Neural cell (in vitro differentiated cells): ENCODE data around the gene YPEL5. TPM values are rescaled to one million over a fixed set of nuclear protein-coding genes. Genes with fewer than 3 reads are reported as not detected.

Experiments used
- H2AFZ ChIP-seq: fragments of 200-600, 300-800 bp; sonication (generic), shearing (Covaris generic); 2 replicates; pipeline ENCODE4 v1.6.0; 2014; ENCODE audit warnings: low read depth, mild to moderate bottlenecking, antibody characterized with exemption, low read length, moderate library complexity
- H3F3A ChIP-seq: fragments of 200-600 bp; shearing (Covaris generic); 2 replicates; pipeline ENCODE4 v1.6.1; 2016; ENCODE audit warnings: mild to moderate bottlenecking, moderate library complexity, mixed read lengths, antibody characterized with exemption, low read length; ENCODE audit not compliant: insufficient read depth, poor library complexity, severe bottlenecking
- H3K27ac ChIP-seq: fragments of 200-600, 300-800 bp; sonication (generic), shearing (Covaris generic); 2 replicates; pipeline ENCODE4 v1.5.1; 2014; ENCODE audit warnings: mild to moderate bottlenecking, low read length, moderate library complexity
- H3K27me3 ChIP-seq: fragments of 300-800, 200-600 bp; sonication (generic), shearing (Covaris generic); 2 replicates; pipeline ENCODE4 v1.6.0; 2014; ENCODE audit warnings: mild to moderate bottlenecking, low read depth, low read length, moderate library complexity; ENCODE audit not compliant: insufficient read depth
- H3K36me3 ChIP-seq: fragments of 300-800, 200-600 bp; sonication (generic), shearing (Covaris generic); 2 replicates; pipeline ENCODE4 v1.5.1; 2014; ENCODE audit warnings: mild to moderate bottlenecking, antibody characterized with exemption, low read length, moderate library complexity; ENCODE audit not compliant: insufficient read depth
- H3K4me2 ChIP-seq: fragments of 300-800, 200-600 bp; sonication (generic), shearing (Covaris generic); 2 replicates; pipeline ENCODE4 v1.6.0; 2014; ENCODE audit warnings: mild to moderate bottlenecking, low read length
- H3K4me3 ChIP-seq: fragments of 300-800, 200-600 bp; sonication (generic), shearing (Covaris generic); 2 replicates; pipeline ENCODE4 v1.5.1; 2014; ENCODE audit warnings: mild to moderate bottlenecking, low read length, moderate library complexity
- H3K79me2 ChIP-seq: fragments of 200-600 bp; shearing (Covaris generic); replicated peaks from 2 replicates; pipeline ENCODE4 v1.6.0; 2014; ENCODE audit warnings: mild to moderate bottlenecking, low read length, moderate library complexity; ENCODE audit not compliant: insufficient read depth
- H3K9ac ChIP-seq: fragments of 300-800, 200-600 bp; sonication (generic), shearing (Covaris generic); 2 replicates; pipeline ENCODE4 v1.6.1; 2016; ENCODE audit warnings: mild to moderate bottlenecking, low read length, mixed read lengths
- H3K9me2 ChIP-seq: fragments of 200-600 bp; shearing (Covaris generic); 2 replicates; pipeline ENCODE4 v1.6.1; 2016; ENCODE audit warnings: mild to moderate bottlenecking, low read length, mixed read lengths; ENCODE audit not compliant: insufficient read depth
- H3K9me3 ChIP-seq: fragments of 200-600, 300-800 bp; sonication (generic), shearing (Covaris generic); 2 replicates; pipeline ENCODE4 v1.6.1; 2016; ENCODE audit warnings: mild to moderate bottlenecking, mixed run types, low read length, moderate library complexity, mixed read lengths
- H4K20me1 ChIP-seq: fragments of 200-600 bp; shearing (Covaris generic); 2 replicates; pipeline ENCODE4 v1.6.1; 2016; ENCODE audit warnings: mild to moderate bottlenecking, mixed run types; ENCODE audit not compliant: insufficient read depth
- EP300 ChIP-seq: fragments of 450-650 bp; conservative IDR thresholded peaks from 2 replicates; pipeline ENCODE4 v1.6.1; 2014; ENCODE audit warnings: antibody characterized with exemption, mild to moderate bottlenecking, moderate library complexity; ENCODE audit not compliant: poor library complexity, severe bottlenecking
- EZH2 ChIP-seq: fragments of 200-600, 300-800 bp; shearing (Covaris generic), sonication (generic); IDR thresholded peaks from 2 replicates; pipeline ENCODE4 v1.6.1; 2014; ENCODE audit warnings: antibody characterized with exemption, low read length, borderline replicate concordance, mild to moderate bottlenecking; ENCODE audit not compliant: insufficient read depth, poor library complexity, severe bottlenecking
- MXI1 ChIP-seq: fragments of 450-650 bp; conservative IDR thresholded peaks from 2 replicates; pipeline ENCODE4 v1.6.1; 2014; ENCODE audit warnings: antibody characterized with exemption, mild to moderate bottlenecking; ENCODE audit not compliant: poor library complexity, severe bottlenecking
- POLR2AphosphoS5 ChIP-seq: IDR thresholded peaks from 2 replicates; pipeline ENCODE4 v1.6.1; 2012
- RAD21 ChIP-seq: fragments of 450-650 bp; conservative IDR thresholded peaks from 2 replicates; pipeline ENCODE4 v1.6.1; 2014; ENCODE audit warnings: antibody characterized with exemption, mild to moderate bottlenecking, moderate library complexity
- REST ChIP-seq: IDR thresholded peaks from 2 replicates; pipeline ENCODE4 v1.6.1; 2012; ENCODE audit warnings: borderline replicate concordance
- SMC3 ChIP-seq: fragments of 450-650 bp; conservative IDR thresholded peaks from 2 replicates; pipeline ENCODE4 v1.6.1; 2014; ENCODE audit warnings: antibody characterized with exemption, mild to moderate bottlenecking, moderate library complexity; ENCODE audit not compliant: poor library complexity
- TAF1 ChIP-seq: IDR thresholded peaks from 2 replicates; pipeline ENCODE4 v1.6.1; 2012; ENCODE audit warnings: low read depth
- polyA plus RNA-seq: library from polyadenylated mRNA; depleted of rRNA; stranded (reverse); fragments of >200 nt; gene quantifications from 2 replicates; pipeline ENCODE4 v1.2.3, GENCODE V29; 2014
- TF ChIP-seq, protein P1 (sequence below): fragments of 450-650 bp; IDR thresholded peaks from 2 replicates; pipeline ENCODE4 v1.5.1; 2014; ENCODE audit warnings: antibody characterized with exemption, mild to moderate bottlenecking, moderate library complexity; ENCODE audit not compliant: poor library complexity, severe bottlenecking

Gene YPEL5
- polyA plus RNA-seq, 1 donor from 2014 or later = 130 TPM

- H3K36me3 ChIP-seq = no peaks in the 10 kb centered on the region
- no peaks in the 10 kb centered on the region for H4K20me1 ChIP-seq
- H2AFZ ChIP-seq = no peak overlapping the region
- no peaks in the 10 kb centered on the region for H3K79me2 ChIP-seq
- H3K4me2 ChIP-seq = no peak overlapping the region
- TF ChIP-seq, protein P1, sequence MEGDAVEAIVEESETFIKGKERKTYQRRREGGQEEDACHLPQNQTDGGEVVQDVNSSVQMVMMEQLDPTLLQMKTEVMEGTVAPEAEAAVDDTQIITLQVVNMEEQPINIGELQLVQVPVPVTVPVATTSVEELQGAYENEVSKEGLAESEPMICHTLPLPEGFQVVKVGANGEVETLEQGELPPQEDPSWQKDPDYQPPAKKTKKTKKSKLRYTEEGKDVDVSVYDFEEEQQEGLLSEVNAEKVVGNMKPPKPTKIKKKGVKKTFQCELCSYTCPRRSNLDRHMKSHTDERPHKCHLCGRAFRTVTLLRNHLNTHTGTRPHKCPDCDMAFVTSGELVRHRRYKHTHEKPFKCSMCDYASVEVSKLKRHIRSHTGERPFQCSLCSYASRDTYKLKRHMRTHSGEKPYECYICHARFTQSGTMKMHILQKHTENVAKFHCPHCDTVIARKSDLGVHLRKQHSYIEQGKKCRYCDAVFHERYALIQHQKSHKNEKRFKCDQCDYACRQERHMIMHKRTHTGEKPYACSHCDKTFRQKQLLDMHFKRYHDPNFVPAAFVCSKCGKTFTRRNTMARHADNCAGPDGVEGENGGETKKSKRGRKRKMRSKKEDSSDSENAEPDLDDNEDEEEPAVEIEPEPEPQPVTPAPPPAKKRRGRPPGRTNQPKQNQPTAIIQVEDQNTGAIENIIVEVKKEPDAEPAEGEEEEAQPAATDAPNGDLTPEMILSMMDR = no peak
- no peak for TF ChIP-seq POLR2AphosphoS5
- no peak for TF ChIP-seq RAD21
- H3K27me3 ChIP-seq = no peaks in the 10 kb centered on the region
- no peak overlapping the region for H3K4me3 ChIP-seq
- no peaks in the 10 kb centered on the region for H3F3A ChIP-seq
- no peak overlapping the region for H3K27ac ChIP-seq
- H3K9me3 ChIP-seq = no peaks in the 10 kb centered on the region
- H3K9ac ChIP-seq = no peak overlapping the region
- no peaks in the 10 kb centered on the region for H3K9me2 ChIP-seq
These were observed 12.2 kb upstream of the YPEL5 start for GRCh38 chr2:30134582-30134981.

GRCh38 chr2:30135541-30135940 is 11.3 kb upstream of the YPEL5 start:
- Histone ChIP-seq H3K9ac (no peak overlapping the region), H3K27ac (no peak overlapping the region), H3K27me3 (no peaks in the 10 kb centered on the region), H3K79me2 (no peaks in the 10 kb centered on the region), H4K20me1 (no peaks in the 10 kb centered on the region), H2AFZ (no peak overlapping the region), H3K36me3 (no peaks in the 10 kb centered on the region), H3K9me2 (no peaks in the 10 kb centered on the region), H3K4me3 (no peak overlapping the region), H3K9me3 (no peaks in the 10 kb centered on the region), H3F3A (no peaks in the 10 kb centered on the region), H3K4me2 (no peak overlapping the region)
- TF ChIP-seq, protein P1 = no peak
- no peak for TF ChIP-seq TAF1
- no peak for TF ChIP-seq MXI1
- no peak for TF ChIP-seq EP300
- no peak for TF ChIP-seq RAD21
- TF ChIP-seq EZH2 = no peak
- no peak for TF ChIP-seq REST
- TF ChIP-seq SMC3 = no peak
- no peak for TF ChIP-seq POLR2AphosphoS5
